HL-60 (cell line): ENCODE data around the gene ABCE1.

Source experiments
- CTCF ChIP-seq: IDR thresholded peaks from one replicate; pipeline ENCODE4 v1.5.1; 2011; ENCODE audit warnings: low read length, control low read depth, inconsistent platforms; ENCODE audit not compliant: insufficient read depth
- POLR2AphosphoS5 ChIP-seq: IDR thresholded peaks from 2 replicates; pipeline ENCODE4 v1.6.1; 2012; ENCODE audit warnings: low read depth

GRCh38 chr4:145108128-145108527 lies 10.0 kb downstream of the ABCE1 start:
- TF ChIP-seq POLR2AphosphoS5 (no peak), CTCF (no peak)
